ENCODE measurements around the gene CIRBP. TPM values are rescaled to one million over a fixed set of nuclear protein-coding genes. Genes with fewer than 3 reads are reported as not detected.
A peak's percentile ranks its signal among the peaks of the same experiment; 100 is the strongest.

Gene CIRBP
- total and polyA plus RNA-seq, 9 of the 15 experiments (the other 6 are each of a cell fraction or from before 2014, with no cell fraction given), result 20.5 to 327 (median 176) TPM

DNA sequence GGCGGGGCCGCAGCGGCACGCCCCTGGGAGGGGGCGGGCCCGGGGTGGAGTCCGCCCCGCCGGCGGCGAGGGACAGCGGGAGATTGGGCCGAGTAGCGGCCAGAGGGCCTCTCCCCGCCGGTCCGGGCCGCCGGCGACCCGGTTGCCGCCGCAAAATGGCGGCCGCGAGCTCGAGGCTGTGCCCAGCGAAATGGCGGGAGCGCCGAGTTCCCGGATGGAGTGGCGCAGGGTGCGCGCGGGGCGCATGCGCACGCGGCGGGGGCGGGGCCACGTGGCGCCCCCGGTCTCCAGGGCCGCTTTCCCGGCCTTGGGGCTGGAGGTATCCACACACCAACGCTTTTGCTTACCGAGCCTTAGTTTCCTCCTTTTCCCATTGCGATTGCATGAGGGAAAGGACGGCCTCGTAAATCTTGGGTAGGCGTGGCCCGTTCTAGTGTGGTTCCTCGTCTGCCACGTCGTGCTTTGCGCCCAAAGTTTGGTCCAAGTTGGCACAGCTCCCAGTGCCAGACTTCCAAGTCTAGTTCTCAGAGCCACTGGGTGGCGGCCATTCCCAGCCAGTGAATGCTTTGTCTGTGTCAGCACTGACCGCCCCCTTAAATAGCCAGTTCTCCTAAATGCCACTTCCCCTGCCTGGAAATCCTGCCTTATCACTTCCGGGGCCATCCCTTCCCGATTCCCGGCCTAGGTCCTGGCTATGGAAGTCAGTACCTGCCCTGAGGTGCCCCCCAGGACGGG is 513 bp downstream of the CIRBP start:
- Histone ChIP-seq H3K4me1 (replicated peaks in 1 of 2; ENCODE audit: control insufficient read depth in 2 of 2, insufficient read depth in 2 of 2, low read length in 2 of 2) (peaks cover 77 to 98% of the 10 kb centered on the region in 2 experiments), H3K36me3 (ENCODE audit: control insufficient read depth, insufficient read depth, low read length) (peaks cover 49% of the 10 kb centered on the region)
- FAIRE-seq, result peak; percentile 57
- TF ChIP-seq ZNF232 (CRISPR knock-in tag; IDR thresholded peaks at IDR 0.05), result no peak
- TF ChIP-seq ARNT (IDR thresholded peaks at IDR 0.05), result no peak
- no peak for TF ChIP-seq SRSF9 (IDR thresholded peaks at IDR 0.05; ENCODE audit: borderline replicate concordance, low read depth, low read length)
- TF ChIP-seq, protein P1, sequence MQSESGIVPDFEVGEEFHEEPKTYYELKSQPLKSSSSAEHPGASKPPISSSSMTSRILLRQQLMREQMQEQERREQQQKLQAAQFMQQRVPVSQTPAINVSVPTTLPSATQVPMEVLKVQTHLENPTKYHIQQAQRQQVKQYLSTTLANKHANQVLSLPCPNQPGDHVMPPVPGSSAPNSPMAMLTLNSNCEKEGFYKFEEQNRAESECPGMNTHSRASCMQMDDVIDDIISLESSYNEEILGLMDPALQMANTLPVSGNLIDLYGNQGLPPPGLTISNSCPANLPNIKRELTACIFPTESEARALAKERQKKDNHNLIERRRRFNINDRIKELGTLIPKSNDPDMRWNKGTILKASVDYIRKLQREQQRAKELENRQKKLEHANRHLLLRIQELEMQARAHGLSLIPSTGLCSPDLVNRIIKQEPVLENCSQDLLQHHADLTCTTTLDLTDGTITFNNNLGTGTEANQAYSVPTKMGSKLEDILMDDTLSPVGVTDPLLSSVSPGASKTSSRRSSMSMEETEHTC (IDR thresholded peaks at IDR 0.05), result no peak
- TF ChIP-seq ARID4B (CRISPR knock-in tag; IDR thresholded peaks at IDR 0.05), result peak; percentile 91
- TF ChIP-seq TOE1 (IDR thresholded peaks at IDR 0.05; ENCODE audit: borderline replicate concordance), result no peak
- TF ChIP-seq TOE1 (CRISPR knock-in tag; IDR thresholded peaks at IDR 0.05; ENCODE audit: borderline replicate concordance, low read depth), result no peak
- TF ChIP-seq ETV1 (tag; conservative IDR thresholded peaks at IDR 0.05; ENCODE audit: low read depth), result 0 out of 2 replicates have a peak, but pooled peaks have one; percentile 28
- no peak for TF ChIP-seq ZNF586 (CRISPR knock-in tag; conservative IDR thresholded peaks at IDR 0.05)
- TF ChIP-seq ZNF695 (CRISPR knock-in tag; IDR thresholded peaks at IDR 0.05), result no peak
- no peak for TF ChIP-seq CBX3 (IDR thresholded peaks at IDR 0.05; ENCODE audit: borderline replicate concordance in 1 of 2, low read length in 2 of 2)
- peak; percentile 14; the same call in 1 of the 2 replicates for TF ChIP-seq ATF4 (CRISPR knock-in tag; IDR thresholded peaks at IDR 0.05)
- TF ChIP-seq TGIF2 (CRISPR knock-in tag; IDR thresholded peaks at IDR 0.05), result no peak
- TF ChIP-seq NEUROD1 (IDR thresholded peaks at IDR 0.05; ENCODE audit: borderline replicate concordance, low read depth, low read length, partially characterized antibody), result no peak
- TF ChIP-seq SIRT6 (IDR thresholded peaks at IDR 0.05; ENCODE audit: low read depth, low read length), result peak; percentile 54

More for the DNA sequence above, 513 bp downstream of the CIRBP start:
- WGBS (ENCODE audit: insufficient coverage, low coverage, missing lambda C conversion rate), result 2% methylated on average over 38 of the region's 64 CpGs
- Histone ChIP-seq H3K27ac (ENCODE audit: extremely low read depth, low read depth, low read length) (peak overlapping the region; percentile 92), H3K9me3 (replicated peaks; ENCODE audit: control insufficient read depth, insufficient read depth, low read depth, low read length) (no peaks in the 10 kb centered on the region), H3K27me3 (ENCODE audit: control insufficient read depth in 2 of 2, insufficient read depth in 2 of 2, low read length in 2 of 2) (no peaks in the 10 kb centered on the region), H3K79me2 (ENCODE audit: control insufficient read depth, insufficient read depth, low read length) (peaks cover 58% of the 10 kb centered on the region), H2AFZ (ENCODE audit: low read depth, low read length) (no peak overlapping the region), H3K9me1 (ENCODE audit: control insufficient read depth, insufficient read depth, low read length) (no peaks in the 10 kb centered on the region), H4K20me1 (replicated peaks; ENCODE audit: control insufficient read depth, insufficient read depth, low read length) (peaks cover 26% of the 10 kb centered on the region), H3K9ac (ENCODE audit: insufficient read depth in 1 of 2, low read depth in 2 of 2, low read length in 2 of 2) (peak overlapping the region; percentile 90 to 99), H3K4me3 (peak overlapping the region; percentile 68), H3K4me2 (ENCODE audit: insufficient read depth, low read length) (peak overlapping the region; percentile 93)
- TSS peak; percentile 63 for BruUV-seq (replicated peaks)
- peak; percentile 74 to 90 (median 82) for DNase-seq (ENCODE audit: extremely low read depth in 1 of 4, low spot score in 3 of 4)
- intact Hi-C loops (cut with micrococcal nuclease) (loop anchor here (1.0 to 10.0 kb wide), 3 partner anchors 21 to 224 kb away; partner anchors contain the start of gene MIDN), in situ Hi-C loops (cut with MboI) (no loop called here)
- POLR2A ChIA-PET, result interaction anchor here (0.6 to 3.0 kb wide), 63 partner anchors 8 to 588 kb away, joined by 3 to 90 read pairs (median 4); partner anchors contain the start of genes ATP5F1D, GPX4, MED16 and RNU6-9
- peak; percentile 1; the same call in 1 of the 3 replicates for ATAC-seq
- CTCF ChIA-PET (ENCODE audit: low intra/inter-chr PET ratio), result no interaction called here

All from K562 (cell line).